HepG2 (cell line): ENCODE results near the gene MAP3K3. TPM values are rescaled to one million over a fixed set of nuclear protein-coding genes. Genes with fewer than 3 reads are reported as not detected.

Source experiments
- CHCHD3 ChIP-seq: sonication (generic); formaldehyde crosslinking; IDR thresholded peaks from 2 replicates; pipeline ENCODE4 v1.8.0; 2022; ENCODE audit warnings: mild to moderate bottlenecking, missing genetic modification reagents, moderate library complexity
- DNMT1 ChIP-seq: sonication (generic); formaldehyde crosslinking; IDR thresholded peaks from 2 replicates; pipeline ENCODE4 v1.5.1; 2020; ENCODE audit warnings: mild to moderate bottlenecking, missing genetic modification reagents
- DNMT3B ChIP-seq: conservative IDR thresholded peaks from 2 replicates; pipeline ENCODE4 v1.6.1; 2016; ENCODE audit warnings: missing biosample characterization, control low read depth
- GTF3A ChIP-seq: sonication (generic); formaldehyde crosslinking; conservative IDR thresholded peaks from 2 replicates; pipeline ENCODE4 v1.4.0; 2020; ENCODE audit warnings: mild to moderate bottlenecking, missing genetic modification reagents
- NR2F1 ChIP-seq, 2 experiments: fragments of 450-650 bp in 1 of 2; formaldehyde crosslinking in 1 of 2; IDR thresholded peaks; 2 replicates each; pipeline versions ENCODE4 v1.5.0 to v1.6.1; 2016 to 2020; ENCODE audit warnings: mild to moderate bottlenecking in 1 of 2, missing compliant biosample characterization in 1 of 2, missing genetic modification reagents in 1 of 2, moderate library complexity in 1 of 2
- NR2F2 ChIP-seq: IDR thresholded peaks from 2 replicates; pipeline ENCODE4 v1.6.1; 2012; ENCODE audit warnings: low read depth, inconsistent platforms, borderline replicate concordance
- PCBP2 ChIP-seq: fragments of 200-400 bp; formaldehyde crosslinking; optimal IDR thresholded peaks from 2 replicates; pipeline ENCODE3; 2018; ENCODE audit warnings: low read length, low read depth; ENCODE audit not compliant: poor library complexity, severe bottlenecking
- SCMH1 ChIP-seq: sonication (generic); formaldehyde crosslinking; IDR thresholded peaks from 2 replicates; pipeline ENCODE4 v1.9.0; 2021; ENCODE audit warnings: missing genetic modification reagents, mild to moderate bottlenecking, borderline replicate concordance
- SSRP1 ChIP-seq: IDR thresholded peaks from 2 replicates; pipeline ENCODE4 v1.6.1; 2016; ENCODE audit warnings: control low read depth
- TCF7 ChIP-seq: sonication (generic); IDR thresholded peaks from 2 replicates; pipeline ENCODE4 v1.6.1; 2016; ENCODE audit warnings: antibody characterized with exemption, low read depth
- ZNF138 ChIP-seq: sonication (generic); formaldehyde crosslinking; IDR thresholded peaks from 2 replicates; pipeline ENCODE4 v1.5.0; 2020; ENCODE audit warnings: mild to moderate bottlenecking, low read depth, missing genetic modification reagents
- ZNF747 ChIP-seq: sonication (generic); formaldehyde crosslinking; IDR thresholded peaks from 2 replicates; pipeline ENCODE4 v1.8.1; 2023; ENCODE audit warnings: missing genetic modification reagents, mild to moderate bottlenecking, borderline replicate concordance
- polyA plus RNA-seq, 8 experiments: library from polyadenylated mRNA; depleted of rRNA in 3 of 8; stranded (reverse) in 7 of 8; unstranded in 1 of 8; fragments of >200 nt; fragmentation: Illumina TruSeq in 4 of 8; extraction: Trizol in 4 of 8; gene quantifications; 2 replicates each; pipeline versions ENCODE4 v1.2.1 to v1.2.3, GENCODE V29; 2011 to 2016; ENCODE audit warnings: low read depth in 4 of 8, missing spikeins in 1 of 8, mixed read lengths in 1 of 8; ENCODE audit not compliant: insufficient read depth in 1 of 8
- total RNA-seq, 5 experiments: library from RNA; depleted of rRNA; stranded (reverse); fragments of >200 nt; fragmentation: Illumina TruSeq; extraction: Trizol; gene quantifications; 2 replicates each; pipeline ENCODE4 v1.2.3, GENCODE V29; 2016; ENCODE audit warnings: low read depth in 1 of 5
- TF ChIP-seq, protein P1 (sequence below): IDR thresholded peaks from 2 replicates; pipeline ENCODE4 v1.6.1; 2012; ENCODE audit warnings: low read length, improper control_type of control experiment
- TF ChIP-seq, protein P2 (sequence below): sonication (generic); formaldehyde crosslinking; IDR thresholded peaks from 2 replicates; pipeline ENCODE4 v1.4.0; 2020; ENCODE audit warnings: low read depth, missing genetic modification reagents
- TF ChIP-seq, protein P3 (sequence below): sonication (generic); formaldehyde crosslinking; IDR thresholded peaks from 2 replicates; pipeline ENCODE4 v1.4.0; 2020; ENCODE audit warnings: missing genetic modification reagents
- TF ChIP-seq, protein P4 (sequence below): sonication (generic); formaldehyde crosslinking; IDR thresholded peaks from 2 replicates; pipeline ENCODE4 v1.4.0; 2020; ENCODE audit warnings: missing genetic modification reagents, borderline replicate concordance

MAP3K3 gene
- total and polyA plus RNA-seq, 2 of the 13 experiments (the other 11 are each of a cell fraction or from before 2014, with no cell fraction given) = 17.7 to 21.8 TPM

DNA sequence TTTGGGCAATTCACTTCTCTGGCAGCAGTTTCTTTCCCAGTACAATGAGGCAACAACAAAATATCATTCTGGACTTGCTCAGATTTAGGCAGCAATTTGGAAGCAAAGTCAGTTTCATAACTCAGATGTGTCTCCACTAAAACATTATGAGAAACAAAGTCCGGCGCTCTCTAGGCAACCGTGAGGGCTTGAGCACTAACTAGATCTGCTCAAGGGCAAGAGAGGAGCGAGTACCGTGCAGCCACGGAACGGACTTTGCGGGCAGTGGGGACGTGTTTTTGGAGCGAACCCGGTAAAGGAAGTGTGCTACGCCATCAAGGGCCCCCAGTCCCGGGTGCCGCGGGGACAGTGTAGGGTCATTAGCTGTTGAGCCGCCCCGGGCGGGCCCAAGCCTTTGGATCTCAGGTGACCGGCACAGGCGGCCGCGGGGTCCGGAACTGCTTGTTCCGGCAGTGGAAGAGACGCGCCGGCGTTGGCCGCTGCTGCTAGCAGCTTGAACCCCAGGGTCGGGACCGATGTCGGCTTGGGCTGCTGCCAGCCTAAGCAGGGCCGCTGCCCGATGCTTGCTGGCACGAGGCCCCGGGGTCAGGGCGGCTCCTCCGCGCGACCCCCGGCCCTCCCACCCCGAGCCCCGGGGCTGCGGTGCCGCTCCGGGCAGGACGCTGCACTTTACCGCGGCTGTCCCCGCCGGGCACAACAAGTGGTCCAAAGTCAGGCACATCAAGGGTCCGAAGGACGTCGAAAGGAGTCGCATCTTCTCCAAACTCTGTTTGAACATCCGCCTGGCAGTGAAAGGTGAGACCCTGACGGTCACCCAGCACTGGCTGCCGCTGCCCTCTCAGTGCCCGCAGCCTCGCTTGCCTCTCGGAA, 21.4 kb upstream of the MAP3K3 start, which contains the start of gene TACO1 (continued):
- TF ChIP-seq, protein P1, sequence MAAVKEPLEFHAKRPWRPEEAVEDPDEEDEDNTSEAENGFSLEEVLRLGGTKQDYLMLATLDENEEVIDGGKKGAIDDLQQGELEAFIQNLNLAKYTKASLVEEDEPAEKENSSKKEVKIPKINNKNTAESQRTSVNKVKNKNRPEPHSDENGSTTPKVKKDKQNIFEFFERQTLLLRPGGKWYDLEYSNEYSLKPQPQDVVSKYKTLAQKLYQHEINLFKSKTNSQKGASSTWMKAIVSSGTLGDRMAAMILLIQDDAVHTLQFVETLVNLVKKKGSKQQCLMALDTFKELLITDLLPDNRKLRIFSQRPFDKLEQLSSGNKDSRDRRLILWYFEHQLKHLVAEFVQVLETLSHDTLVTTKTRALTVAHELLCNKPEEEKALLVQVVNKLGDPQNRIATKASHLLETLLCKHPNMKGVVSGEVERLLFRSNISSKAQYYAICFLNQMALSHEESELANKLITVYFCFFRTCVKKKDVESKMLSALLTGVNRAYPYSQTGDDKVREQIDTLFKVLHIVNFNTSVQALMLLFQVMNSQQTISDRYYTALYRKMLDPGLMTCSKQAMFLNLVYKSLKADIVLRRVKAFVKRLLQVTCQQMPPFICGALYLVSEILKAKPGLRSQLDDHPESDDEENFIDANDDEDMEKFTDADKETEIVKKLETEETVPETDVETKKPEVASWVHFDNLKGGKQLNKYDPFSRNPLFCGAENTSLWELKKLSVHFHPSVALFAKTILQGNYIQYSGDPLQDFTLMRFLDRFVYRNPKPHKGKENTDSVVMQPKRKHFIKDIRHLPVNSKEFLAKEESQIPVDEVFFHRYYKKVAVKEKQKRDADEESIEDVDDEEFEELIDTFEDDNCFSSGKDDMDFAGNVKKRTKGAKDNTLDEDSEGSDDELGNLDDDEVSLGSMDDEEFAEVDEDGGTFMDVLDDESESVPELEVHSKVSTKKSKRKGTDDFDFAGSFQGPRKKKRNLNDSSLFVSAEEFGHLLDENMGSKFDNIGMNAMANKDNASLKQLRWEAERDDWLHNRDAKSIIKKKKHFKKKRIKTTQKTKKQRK = no peak
- TF ChIP-seq ZNF747 (CRISPR knock-in tag) = peak; percentile 65; the same call in 1 of the 2 replicates
- TF ChIP-seq, protein P2, sequence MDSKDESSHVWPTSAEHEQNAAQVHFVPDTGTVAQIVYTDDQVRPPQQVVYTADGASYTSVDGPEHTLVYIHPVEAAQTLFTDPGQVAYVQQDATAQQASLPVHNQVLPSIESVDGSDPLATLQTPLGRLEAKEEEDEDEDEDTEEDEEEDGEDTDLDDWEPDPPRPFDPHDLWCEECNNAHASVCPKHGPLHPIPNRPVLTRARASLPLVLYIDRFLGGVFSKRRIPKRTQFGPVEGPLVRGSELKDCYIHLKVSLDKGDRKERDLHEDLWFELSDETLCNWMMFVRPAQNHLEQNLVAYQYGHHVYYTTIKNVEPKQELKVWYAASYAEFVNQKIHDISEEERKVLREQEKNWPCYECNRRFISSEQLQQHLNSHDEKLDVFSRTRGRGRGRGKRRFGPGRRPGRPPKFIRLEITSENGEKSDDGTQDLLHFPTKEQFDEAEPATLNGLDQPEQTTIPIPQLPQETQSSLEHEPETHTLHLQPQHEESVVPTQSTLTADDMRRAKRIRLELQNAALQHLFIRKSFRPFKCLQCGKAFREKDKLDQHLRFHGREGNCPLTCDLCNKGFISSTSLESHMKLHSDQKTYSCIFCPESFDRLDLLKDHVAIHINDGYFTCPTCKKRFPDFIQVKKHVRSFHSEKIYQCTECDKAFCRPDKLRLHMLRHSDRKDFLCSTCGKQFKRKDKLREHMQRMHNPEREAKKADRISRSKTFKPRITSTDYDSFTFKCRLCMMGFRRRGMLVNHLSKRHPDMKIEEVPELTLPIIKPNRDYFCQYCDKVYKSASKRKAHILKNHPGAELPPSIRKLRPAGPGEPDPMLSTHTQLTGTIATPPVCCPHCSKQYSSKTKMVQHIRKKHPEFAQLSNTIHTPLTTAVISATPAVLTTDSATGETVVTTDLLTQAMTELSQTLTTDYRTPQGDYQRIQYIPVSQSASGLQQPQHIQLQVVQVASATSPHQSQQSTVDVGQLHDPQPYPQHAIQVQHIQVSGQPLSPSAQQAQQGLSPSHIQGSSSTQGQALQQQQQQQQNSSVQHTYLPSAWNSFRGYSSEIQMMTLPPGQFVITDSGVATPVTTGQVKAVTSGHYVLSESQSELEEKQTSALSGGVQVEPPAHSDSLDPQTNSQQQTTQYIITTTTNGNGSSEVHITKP (CRISPR knock-in tag) = peak; percentile 88
- TF ChIP-seq PCBP2 = no peak
- TF ChIP-seq DNMT3B (CRISPR knock-in tag) = peak; percentile 97; the same call in 1 of the 2 replicates
- TF ChIP-seq SCMH1 = no peak
- TF ChIP-seq, protein P3, sequence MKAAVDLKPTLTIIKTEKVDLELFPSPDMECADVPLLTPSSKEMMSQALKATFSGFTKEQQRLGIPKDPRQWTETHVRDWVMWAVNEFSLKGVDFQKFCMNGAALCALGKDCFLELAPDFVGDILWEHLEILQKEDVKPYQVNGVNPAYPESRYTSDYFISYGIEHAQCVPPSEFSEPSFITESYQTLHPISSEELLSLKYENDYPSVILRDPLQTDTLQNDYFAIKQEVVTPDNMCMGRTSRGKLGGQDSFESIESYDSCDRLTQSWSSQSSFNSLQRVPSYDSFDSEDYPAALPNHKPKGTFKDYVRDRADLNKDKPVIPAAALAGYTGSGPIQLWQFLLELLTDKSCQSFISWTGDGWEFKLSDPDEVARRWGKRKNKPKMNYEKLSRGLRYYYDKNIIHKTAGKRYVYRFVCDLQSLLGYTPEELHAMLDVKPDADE (CRISPR knock-in tag) = 0 out of 2 replicates have a peak, but pooled peaks have one; percentile 74
- TF ChIP-seq, protein P4, sequence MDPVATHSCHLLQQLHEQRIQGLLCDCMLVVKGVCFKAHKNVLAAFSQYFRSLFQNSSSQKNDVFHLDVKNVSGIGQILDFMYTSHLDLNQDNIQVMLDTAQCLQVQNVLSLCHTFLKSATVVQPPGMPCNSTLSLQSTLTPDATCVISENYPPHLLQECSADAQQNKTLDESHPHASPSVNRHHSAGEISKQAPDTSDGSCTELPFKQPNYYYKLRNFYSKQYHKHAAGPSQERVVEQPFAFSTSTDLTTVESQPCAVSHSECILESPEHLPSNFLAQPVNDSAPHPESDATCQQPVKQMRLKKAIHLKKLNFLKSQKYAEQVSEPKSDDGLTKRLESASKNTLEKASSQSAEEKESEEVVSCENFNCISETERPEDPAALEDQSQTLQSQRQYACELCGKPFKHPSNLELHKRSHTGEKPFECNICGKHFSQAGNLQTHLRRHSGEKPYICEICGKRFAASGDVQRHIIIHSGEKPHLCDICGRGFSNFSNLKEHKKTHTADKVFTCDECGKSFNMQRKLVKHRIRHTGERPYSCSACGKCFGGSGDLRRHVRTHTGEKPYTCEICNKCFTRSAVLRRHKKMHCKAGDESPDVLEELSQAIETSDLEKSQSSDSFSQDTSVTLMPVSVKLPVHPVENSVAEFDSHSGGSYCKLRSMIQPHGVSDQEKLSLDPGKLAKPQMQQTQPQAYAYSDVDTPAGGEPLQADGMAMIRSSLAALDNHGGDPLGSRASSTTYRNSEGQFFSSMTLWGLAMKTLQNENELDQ = peak; percentile 96; the same call in 1 of the 2 replicates
- no peak for TF ChIP-seq GTF3A (CRISPR knock-in tag)
- no peak; the same call in 1 of the 2 replicates for TF ChIP-seq CHCHD3 (CRISPR knock-in tag)
- TF ChIP-seq SSRP1 (CRISPR knock-in tag) = peak; percentile 98
- TF ChIP-seq NR2F2 = peak; percentile 68; the same call in 1 of the 2 replicates
- TF ChIP-seq DNMT1 (CRISPR knock-in tag) = peak; percentile 99
- 0 out of 2 replicates have a peak, but pooled peaks have one; percentile 74 for TF ChIP-seq ZNF138
- peak; percentile 31; the same call in 1 of the 2 replicates for TF ChIP-seq TCF7
- peak; percentile 63 to 71; a peak in 3 of 4 replicates for TF ChIP-seq NR2F1 (CRISPR knock-in tag; IDR thresholded peaks at IDR 0.05)
